Mesendoderm (in vitro differentiated cells): Measurements from ENCODE around the gene CABP2.

ENCODE experiments used
- DNase-seq: peaks from one replicate; pipeline ENCODE4 v3.0.0; 2013
- H2AK5ac ChIP-seq: 2 replicates; pipeline ENCODE4 v1.6.1; 2013; ENCODE audit warnings: low read length, inconsistent platforms
- H2BK120ac ChIP-seq: 2 replicates; pipeline ENCODE4 v1.6.1; 2013; ENCODE audit warnings: low read depth, mild to moderate bottlenecking, low read length, moderate library complexity, mixed read lengths
- H2BK15ac ChIP-seq: replicated peaks from 2 replicates; pipeline ENCODE4 v1.6.1; 2013; ENCODE audit warnings: low read depth, mild to moderate bottlenecking, moderate library complexity
- H2BK5ac ChIP-seq: 2 replicates; pipeline ENCODE4 v1.6.1; 2013; ENCODE audit warnings: low read length, inconsistent platforms
- H3K18ac ChIP-seq: 2 replicates; pipeline ENCODE4 v1.6.1; 2013; ENCODE audit warnings: mild to moderate bottlenecking, low read length, mixed read lengths
- H3K23ac ChIP-seq: one replicate; pipeline ENCODE4 v1.6.1; 2013; ENCODE audit warnings: low read length
- H3K27ac ChIP-seq: 2 replicates; pipeline ENCODE4 v1.5.1; 2013; ENCODE audit warnings: low read depth, mild to moderate bottlenecking, inconsistent platforms, low read length, moderate library complexity
- H3K27me3 ChIP-seq: 2 replicates; pipeline ENCODE4 v1.6.1; 2013; ENCODE audit warnings: low read length, control low read depth, mild to moderate bottlenecking, inconsistent platforms; ENCODE audit not compliant: insufficient read depth, poor library complexity
- H3K36me3 ChIP-seq: 2 replicates; pipeline ENCODE4 v1.6.1; 2013; ENCODE audit warnings: low read length, inconsistent platforms; ENCODE audit not compliant: control insufficient read depth, insufficient read depth
- H3K4ac ChIP-seq: one replicate; pipeline ENCODE4 v1.6.1; 2013; ENCODE audit warnings: low read depth, mild to moderate bottlenecking, low read length, moderate library complexity
- H3K4me1 ChIP-seq: 2 replicates; pipeline ENCODE4 v1.6.1; 2013; ENCODE audit warnings: low read depth, low read length, inconsistent platforms; ENCODE audit not compliant: control insufficient read depth
- H3K4me2 ChIP-seq: 2 replicates; pipeline ENCODE4 v1.6.1; 2013; ENCODE audit warnings: low read length
- H3K4me3 ChIP-seq: 2 replicates; pipeline ENCODE4 v1.5.1; 2013; ENCODE audit warnings: mild to moderate bottlenecking, low read length
- H3K56ac ChIP-seq: one replicate; pipeline ENCODE4 v1.6.1; 2013; ENCODE audit warnings: low read length
- H3K79me1 ChIP-seq: 2 replicates; pipeline ENCODE4 v1.6.1; 2013; ENCODE audit warnings: low read length, inconsistent platforms
- H3K79me2 ChIP-seq: 2 replicates; pipeline ENCODE4 v1.6.1; 2013; ENCODE audit warnings: mild to moderate bottlenecking, low read length; ENCODE audit not compliant: control insufficient read depth, insufficient read depth
- H3K9ac ChIP-seq: 2 replicates; pipeline ENCODE4 v1.6.1; 2013; ENCODE audit warnings: low read length, inconsistent platforms
- H4K5ac ChIP-seq: one replicate; pipeline ENCODE4 v1.6.1; 2013; ENCODE audit warnings: low read length
- H4K8ac ChIP-seq: one replicate; pipeline ENCODE4 v1.6.1; 2013; ENCODE audit warnings: low read depth, mild to moderate bottlenecking, control low read depth, low read length, moderate library complexity
- WGBS: extraction: QIAGEN DNeasy Blood & Tissue Kit; methylation state at CpG from one replicate; pipeline ENCODE4 v1.1.7; 2013; ENCODE audit warnings: low lambda C conversion rate, missing lambda C conversion rate; ENCODE audit not compliant: insufficient coverage; ENCODE audit errors: extremely low coverage; 5-methylcytosine and 5-hydroxymethylcytosine counted together

The CABP2 gene

GRCh38 chr11:67538306-67538705 is 15.1 kb upstream of the CABP2 start:
- Histone ChIP-seq H2BK5ac (no peak overlapping the region), H3K23ac (no peak overlapping the region), H3K4ac (no peak overlapping the region), H3K79me1 (no peaks in the 10 kb centered on the region), H3K4me1 (no peaks in the 10 kb centered on the region), H4K5ac (no peak overlapping the region), H3K9ac (no peak overlapping the region), H3K36me3 (no peaks in the 10 kb centered on the region), H3K4me2 (no peak overlapping the region), H3K79me2 (no peaks in the 10 kb centered on the region), H3K4me3 (no peak overlapping the region), H3K18ac (no peak overlapping the region), H2AK5ac (no peak overlapping the region), H3K27ac (no peak overlapping the region), H3K27me3 (no peaks in the 10 kb centered on the region), H2BK15ac (no peak overlapping the region), H3K56ac (no peak overlapping the region), H4K8ac (no peak overlapping the region), H2BK120ac (no peak overlapping the region)
- no CpG with 5 or more reads among the region's 6 CpGs for WGBS
- no peak for DNase-seq

GRCh38 chr11:67535561-67535960 is 12.3 kb upstream of the CABP2 start:
- Histone ChIP-seq H3K4ac (no peak overlapping the region), H2AK5ac (no peak overlapping the region), H3K79me2 (no peaks in the 10 kb centered on the region), H3K4me1 (no peaks in the 10 kb centered on the region), H3K79me1 (no peaks in the 10 kb centered on the region), H3K27ac (no peak overlapping the region), H2BK15ac (no peak overlapping the region), H3K27me3 (no peaks in the 10 kb centered on the region), H3K9ac (no peak overlapping the region), H4K5ac (no peak overlapping the region), H3K4me2 (no peak overlapping the region), H3K4me3 (no peak overlapping the region), H3K18ac (no peak overlapping the region), H2BK120ac (no peak overlapping the region), H3K56ac (no peak overlapping the region), H3K36me3 (no peaks in the 10 kb centered on the region), H3K23ac (no peak overlapping the region), H2BK5ac (no peak overlapping the region), H4K8ac (no peak overlapping the region)
- no CpG with 5 or more reads among the region's 1 CpG for WGBS
- no peak for DNase-seq

DNA sequence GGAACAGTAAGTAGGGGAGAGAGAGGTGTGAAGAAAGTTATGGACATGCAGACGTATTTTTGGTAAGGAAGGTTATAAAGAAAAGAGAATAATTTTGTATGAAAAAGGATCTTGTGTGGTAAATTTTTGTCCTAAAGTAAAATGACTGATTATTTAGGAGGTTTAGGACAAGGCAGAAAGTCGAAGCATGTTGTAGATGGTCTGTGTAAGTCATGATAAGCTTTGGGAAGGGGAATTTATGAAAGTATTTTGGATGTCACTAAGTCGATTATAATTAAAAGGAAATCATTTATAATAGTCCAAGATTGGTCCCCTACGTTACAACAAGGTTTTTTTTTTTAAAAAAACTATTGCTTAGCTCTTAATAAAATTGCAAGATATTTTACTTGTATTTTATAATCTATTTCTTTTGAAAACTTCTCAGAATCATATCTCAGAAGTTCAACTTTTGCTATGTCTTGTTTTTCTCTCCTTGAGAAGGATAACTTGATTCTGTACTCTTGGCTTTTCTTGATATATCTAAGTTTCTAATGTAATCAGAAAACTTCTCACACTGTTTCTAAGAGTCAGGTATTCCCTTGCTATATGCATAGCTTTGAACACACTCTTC is 10.9 kb upstream of the CABP2 start:
- Histone ChIP-seq H3K79me2 (no peaks in the 10 kb centered on the region), H4K5ac (no peak overlapping the region), H3K4me1 (no peaks in the 10 kb centered on the region), H3K36me3 (no peaks in the 10 kb centered on the region), H3K4me2 (no peak overlapping the region), H3K23ac (no peak overlapping the region), H3K4ac (no peak overlapping the region), H3K27ac (no peak overlapping the region), H3K18ac (no peak overlapping the region), H3K56ac (no peak overlapping the region), H3K4me3 (no peak overlapping the region), H3K9ac (no peak overlapping the region), H3K27me3 (no peaks in the 10 kb centered on the region), H2BK5ac (no peak overlapping the region), H3K79me1 (no peaks in the 10 kb centered on the region), H2AK5ac (no peak overlapping the region), H2BK15ac (no peak overlapping the region), H2BK120ac (no peak overlapping the region), H4K8ac (no peak overlapping the region)
- 100% methylated on average over 1 of the region's 4 CpGs for WGBS
- peak; percentile 46 for DNase-seq

DNA sequence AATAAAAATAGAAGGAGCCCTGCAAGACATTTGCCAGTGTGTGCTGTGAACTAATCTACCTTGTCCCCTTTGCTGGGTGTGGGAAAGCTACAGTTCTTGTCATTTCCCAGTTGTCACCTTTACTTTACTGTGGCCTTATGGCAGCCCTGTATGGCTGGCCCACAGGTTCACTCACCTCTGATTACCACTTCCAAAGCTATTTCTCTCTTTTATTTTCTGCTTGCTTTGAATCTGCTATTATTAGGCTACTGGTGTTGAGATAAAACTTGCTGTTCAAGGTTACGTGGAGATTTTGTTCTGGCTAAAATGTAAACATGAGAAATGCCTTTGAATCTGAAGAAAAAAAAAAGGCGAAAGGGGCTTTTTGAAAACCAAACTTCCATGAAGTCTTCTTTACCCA is 9.6 kb upstream of the CABP2 start:
- Histone ChIP-seq H3K79me2 (no peaks in the 10 kb centered on the region), H3K9ac (no peak overlapping the region), H3K27me3 (no peaks in the 10 kb centered on the region), H2BK5ac (no peak overlapping the region), H4K5ac (no peak overlapping the region), H3K4ac (no peak overlapping the region), H2BK15ac (no peak overlapping the region), H4K8ac (no peak overlapping the region), H3K4me2 (no peak overlapping the region), H2BK120ac (no peak overlapping the region), H3K56ac (no peak overlapping the region), H3K4me1 (no peaks in the 10 kb centered on the region), H3K79me1 (no peaks in the 10 kb centered on the region), H3K36me3 (no peaks in the 10 kb centered on the region), H2AK5ac (no peak overlapping the region), H3K4me3 (no peak overlapping the region), H3K27ac (no peak overlapping the region), H3K23ac (no peak overlapping the region), H3K18ac (no peak overlapping the region)
- WGBS: no CpG with 5 or more reads among the region's 2 CpGs
- no peak for DNase-seq

GRCh38 chr11:67530282-67530592 is 7.0 kb upstream of the CABP2 start:
- Histone ChIP-seq H2AK5ac (no peak overlapping the region), H3K4me3 (no peak overlapping the region), H4K8ac (no peak overlapping the region), H4K5ac (no peak overlapping the region), H2BK15ac (no peak overlapping the region), H3K27ac (no peak overlapping the region), H2BK120ac (no peak overlapping the region), H3K27me3 (no peaks in the 10 kb centered on the region), H3K4me2 (no peak overlapping the region), H3K18ac (no peak overlapping the region), H3K9ac (no peak overlapping the region), H3K4me1 (no peaks in the 10 kb centered on the region), H3K23ac (no peak overlapping the region), H3K36me3 (no peaks in the 10 kb centered on the region), H2BK5ac (no peak overlapping the region), H3K79me2 (no peaks in the 10 kb centered on the region), H3K4ac (no peak overlapping the region), H3K79me1 (no peaks in the 10 kb centered on the region), H3K56ac (no peak overlapping the region)
- no CpG with 5 or more reads among the region's 5 CpGs for WGBS
- no peak for DNase-seq

GRCh38 chr11:67528376-67528775 is 5.1 kb upstream of the CABP2 start:
- no peaks in the 10 kb centered on the region for H3K36me3 ChIP-seq
- H4K5ac ChIP-seq: no peak overlapping the region
- no peak for DNase-seq
- H3K9ac ChIP-seq: no peak overlapping the region
- H3K18ac ChIP-seq: no peak overlapping the region
- no peak overlapping the region for H2BK5ac ChIP-seq
- H2AK5ac ChIP-seq: no peak overlapping the region
- no peak overlapping the region for H3K27ac ChIP-seq
- no peak overlapping the region for H2BK120ac ChIP-seq
- H2BK15ac ChIP-seq: no peak overlapping the region
- no peak overlapping the region for H3K4me2 ChIP-seq
- no peak overlapping the region for H3K4ac ChIP-seq
- no peak overlapping the region for H3K23ac ChIP-seq
- WGBS: no CpG with 5 or more reads among the region's 4 CpGs
- H3K4me1 ChIP-seq: no peaks in the 10 kb centered on the region
- H3K79me2 ChIP-seq: no peaks in the 10 kb centered on the region
- no peak overlapping the region for H3K4me3 ChIP-seq
- no peak overlapping the region for H4K8ac ChIP-seq
- no peak overlapping the region for H3K56ac ChIP-seq
- no peaks in the 10 kb centered on the region for H3K79me1 ChIP-seq
- H3K27me3 ChIP-seq: no peaks in the 10 kb centered on the region
